GM21737 (cell line): Measurements from ENCODE around the gene TMC6.
"Not testable (repeated sequence)": the region's sequence is repeated elsewhere in the genome, so short reads cannot be mapped to it uniquely, and the experiment has no call there.

ENCODE experiments used
- ATAC-seq: cut with Tn5 transposase; IDR thresholded peaks from one replicate; pipeline ENCODE4 v1.9.1; 2021; ENCODE audit warnings: mild to moderate bottlenecking, moderate library complexity; ENCODE audit not compliant: unreplicated experiment

Gene TMC6

GRCh38 chr17:78124081-78124835 lies 4.3 kb downstream of the TMC6 start:
- no peak for ATAC-seq

- ATAC-seq = no peak
Observed at GRCh38 chr17:78123258-78123929, 5.2 kb downstream of the TMC6 start.

GRCh38 chr17:78122931-78123249 lies 5.7 kb downstream of the TMC6 start:
- ATAC-seq = no peak

GRCh38 chr17:78122216-78122930 lies 6.2 kb downstream of the TMC6 start:
- ATAC-seq = no peak

- no peak for ATAC-seq
Observed at GRCh38 chr17:78121801-78122215, 6.7 kb downstream of the TMC6 start.

GRCh38 chr17:78120971-78121800 lies 7.4 kb downstream of the TMC6 start:
- no peak for ATAC-seq

GRCh38 chr17:78120537-78120936 lies 8.0 kb downstream of the TMC6 start:
- no peak for ATAC-seq

- ATAC-seq = no peak
Observed at GRCh38 chr17:78118801-78119241, 9.7 kb downstream of the TMC6 start.

- ATAC-seq = no peak
Observed at GRCh38 chr17:78117027-78117981, 11.3 kb downstream of the TMC6 start.

GRCh38 chr17:78116411-78116810 lies 12.1 kb downstream of the TMC6 start:
- ATAC-seq = no peak

GRCh38 chr17:78115803-78116202 lies 12.8 kb downstream of the TMC6 start:
- not testable (repeated sequence) for ATAC-seq

- no peak for ATAC-seq
Observed at GRCh38 chr17:78114831-78115723, 13.5 kb downstream of the TMC6 start.

GRCh38 chr17:78113804-78114785 lies 14.5 kb downstream of the TMC6 start:
- ATAC-seq = no peak

- ATAC-seq = no peak
Observed at GRCh38 chr17:78112518-78113471, 15.8 kb downstream of the TMC6 start.

GRCh38 chr17:78111727-78112517 lies 16.6 kb downstream of the TMC6 start:
- ATAC-seq = no peak
